Stimulated activated CD4-positive, alpha-beta T cell treated with anti-CD3 and anti-CD28 coated beads, Interleukin-15, amount 100 ng/mL, for 1 hour (primary cell): ENCODE data around the gene SETBP1.

Experiments
- DNase-seq, 2 donors: peaks; one replicate each; pipeline ENCODE4 v3.0.0-alpha.2; 2020; ENCODE audit warnings: low read depth in 1 of 2, low spot score in 1 of 2

The SETBP1 gene

GRCh38 chr18:44859751-44860439 lies 179.2 kb downstream of the SETBP1 start:
- DNase-seq: no peak

DNA sequence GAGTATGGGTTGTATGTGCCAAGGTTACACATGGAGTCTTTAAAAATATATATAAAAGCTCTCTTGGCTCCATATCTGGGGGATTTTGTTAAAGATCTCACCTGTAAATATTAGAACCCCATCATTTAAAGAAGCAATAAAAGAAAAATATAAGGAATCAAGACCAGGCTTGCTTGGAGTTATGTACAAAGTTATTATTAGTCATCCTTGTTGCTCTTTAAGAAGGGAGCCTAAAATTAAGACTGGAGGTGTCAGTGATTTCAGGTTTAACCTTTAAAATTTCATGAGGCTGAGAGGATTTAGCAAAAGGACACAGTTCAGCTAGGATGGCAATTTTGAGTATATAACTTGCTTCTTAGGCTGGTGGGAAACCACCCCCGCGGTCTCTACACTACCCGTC lies 181.4 kb downstream of the SETBP1 start:
- DNase-seq: no peak

- no peak for DNase-seq
Measured at GRCh38 chr18:44866103-44866502, 185.4 kb downstream of the SETBP1 start.

GRCh38 chr18:44869533-44869932 lies 188.8 kb downstream of the SETBP1 start:
- DNase-seq: no peak

- DNase-seq: no peak
Measured at GRCh38 chr18:44870631-44871502, 190.2 kb downstream of the SETBP1 start.

DNA sequence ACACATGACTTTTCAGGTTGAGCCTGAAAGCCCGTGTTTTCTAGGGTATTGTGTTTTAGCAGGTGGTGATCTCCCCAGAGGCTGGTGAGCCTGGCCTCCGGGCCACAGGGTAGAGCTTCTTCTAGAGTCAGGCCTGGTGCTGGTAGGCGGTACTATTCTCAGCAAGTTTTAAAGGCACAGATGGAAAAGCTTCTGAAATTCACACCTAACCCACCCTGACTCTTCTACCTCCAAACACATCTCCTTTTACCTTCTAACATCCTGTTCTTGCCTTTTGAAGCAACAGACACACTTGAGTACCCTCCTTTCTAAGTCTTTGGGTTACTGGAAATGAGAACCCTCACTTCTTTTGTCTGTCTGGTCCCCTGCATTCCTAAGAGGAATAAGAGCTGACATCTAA lies 191.1 kb downstream of the SETBP1 start:
- no peak for DNase-seq

DNA sequence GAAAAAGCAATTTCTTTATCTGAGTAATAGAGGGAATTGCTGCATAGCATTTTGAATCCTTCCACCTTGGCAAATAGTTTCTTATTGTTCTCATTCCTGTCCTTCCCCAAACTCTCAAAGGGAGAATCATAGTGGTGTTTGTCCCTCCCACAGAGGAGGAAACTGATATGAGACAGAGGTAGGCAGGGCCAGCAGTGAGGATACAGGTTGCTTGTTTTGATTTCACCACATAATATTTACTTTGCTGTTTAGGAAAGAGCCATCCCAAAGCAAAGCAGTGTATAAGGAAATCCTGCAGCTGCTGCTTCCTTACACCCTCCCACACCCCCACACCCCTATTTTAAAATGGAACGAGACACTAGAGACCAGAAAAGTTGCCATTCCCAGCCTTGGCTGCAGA lies 195.3 kb downstream of the SETBP1 start:
- no peak for DNase-seq

GRCh38 chr18:44876755-44877154 lies 196.1 kb downstream of the SETBP1 start:
- no peak for DNase-seq

GRCh38 chr18:44878335-44878734 lies 197.6 kb downstream of the SETBP1 start:
- DNase-seq: no peak

DNA sequence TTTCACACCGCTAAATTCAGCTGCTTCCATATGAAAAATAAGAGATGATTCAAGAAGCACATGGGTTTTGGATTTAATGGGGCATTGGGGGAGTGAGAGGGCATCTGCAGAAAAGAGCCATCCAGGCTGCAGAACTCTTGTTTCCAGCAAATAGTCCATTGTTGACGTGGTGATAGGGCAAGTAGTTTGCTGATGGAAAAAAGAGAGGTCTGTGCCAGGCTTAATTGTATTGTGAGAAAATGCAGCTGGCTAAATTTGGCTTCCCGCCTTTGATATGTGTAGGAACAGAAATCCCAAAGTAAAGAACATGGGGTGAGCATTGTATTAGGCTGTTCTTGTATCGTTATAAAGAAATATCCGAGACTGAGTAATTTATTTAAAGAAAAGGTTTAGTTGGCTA lies 199.5 kb downstream of the SETBP1 start:
- no peak for DNase-seq

DNA sequence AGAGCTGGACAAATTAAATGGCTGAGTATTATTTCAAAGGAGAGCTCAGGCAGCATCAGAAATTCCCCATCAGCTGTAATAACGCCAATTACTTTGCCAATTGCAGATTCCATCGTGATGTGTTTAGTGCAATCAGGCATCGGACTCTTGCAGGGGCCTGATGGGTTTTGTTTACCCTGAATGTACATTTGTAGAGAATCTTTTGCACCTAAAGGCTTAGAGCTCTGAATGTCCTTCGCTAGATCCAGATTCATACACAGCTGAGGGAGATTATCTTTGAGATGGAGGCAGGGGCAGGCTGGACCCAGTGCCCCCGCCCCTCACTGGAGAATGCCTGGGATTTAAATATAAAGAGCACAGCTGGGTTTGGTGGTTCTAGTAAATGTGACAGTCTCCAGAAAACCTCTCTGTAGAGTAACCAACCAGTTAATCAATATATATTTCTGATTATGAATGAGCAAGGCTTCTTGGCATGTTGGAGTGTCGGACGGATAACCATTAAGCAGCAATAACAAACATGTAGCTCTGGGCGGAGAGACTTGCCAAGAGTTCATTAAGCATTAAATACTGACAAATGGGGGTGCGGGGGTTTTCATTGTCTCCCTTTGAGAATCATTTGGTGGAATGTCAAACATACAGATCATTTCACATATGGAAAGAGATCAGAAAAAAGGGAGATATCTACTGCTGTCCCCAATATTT lies 200.9 kb downstream of the SETBP1 start:
- no peak for DNase-seq

GRCh38 chr18:44882163-44882868 lies 201.6 kb downstream of the SETBP1 start:
- DNase-seq: no peak

DNA sequence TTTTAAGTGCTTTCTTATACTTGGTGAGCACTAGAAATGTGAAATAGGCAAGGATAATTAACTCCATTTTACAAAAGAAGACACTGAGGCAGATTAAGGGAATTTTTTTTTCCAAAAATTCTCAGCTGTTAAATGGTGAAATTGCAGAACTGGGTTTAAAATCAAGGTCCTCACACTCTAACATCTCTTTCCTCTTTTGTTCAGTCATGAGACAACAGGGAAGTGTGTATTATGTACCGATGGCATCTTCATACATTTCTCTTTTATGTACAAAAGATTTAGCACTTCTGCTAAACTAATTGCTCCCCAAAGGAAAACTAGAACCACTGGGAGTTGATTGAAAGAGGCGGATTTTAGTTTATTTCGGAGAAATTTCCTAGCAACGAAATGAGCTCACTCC lies 203.0 kb downstream of the SETBP1 start:
- no peak for DNase-seq

- DNase-seq: no peak
Measured at GRCh38 chr18:44884431-44884830, 203.7 kb downstream of the SETBP1 start.

DNA sequence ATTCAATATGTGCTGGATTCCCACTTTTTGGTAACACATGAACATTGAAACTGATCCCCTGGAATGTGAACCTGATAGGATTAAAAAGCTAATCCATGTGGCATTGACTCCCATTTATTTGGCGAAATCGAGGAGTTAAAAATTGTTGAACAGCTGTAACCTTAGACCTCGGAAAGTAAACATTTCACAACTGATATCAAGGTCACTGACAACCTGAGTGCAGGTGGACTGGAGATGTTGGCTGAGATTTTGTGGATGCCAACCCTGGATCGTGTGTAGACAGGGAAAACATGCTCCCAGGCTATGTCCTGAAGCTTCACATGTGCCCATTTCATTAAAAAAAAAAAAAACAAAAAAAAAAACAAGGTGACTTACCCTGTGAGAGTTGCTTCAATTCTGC lies 204.8 kb downstream of the SETBP1 start:
- DNase-seq: no peak

DNA sequence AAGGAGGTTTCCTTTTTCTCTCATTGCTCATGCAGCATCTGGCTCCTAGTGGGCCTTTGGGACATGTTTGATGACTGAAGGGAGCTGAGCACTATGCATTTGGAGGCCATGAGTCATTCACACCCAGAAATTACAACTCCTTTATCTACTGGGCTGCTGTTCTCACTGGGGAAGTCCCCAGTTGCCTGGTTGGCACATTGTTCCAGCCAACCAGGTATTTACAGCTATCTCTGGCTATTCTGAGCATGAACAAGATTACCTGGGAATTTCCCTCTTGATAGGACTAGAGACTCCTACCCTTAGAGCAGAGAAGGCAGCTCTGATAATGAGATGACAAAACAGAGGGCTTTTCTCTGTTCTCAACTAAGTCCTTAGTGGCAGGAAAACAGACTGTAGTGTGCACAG lies 206.5 kb downstream of the SETBP1 start:
- peak in 1 of 2 donors; percentile 23 for DNase-seq

DNA sequence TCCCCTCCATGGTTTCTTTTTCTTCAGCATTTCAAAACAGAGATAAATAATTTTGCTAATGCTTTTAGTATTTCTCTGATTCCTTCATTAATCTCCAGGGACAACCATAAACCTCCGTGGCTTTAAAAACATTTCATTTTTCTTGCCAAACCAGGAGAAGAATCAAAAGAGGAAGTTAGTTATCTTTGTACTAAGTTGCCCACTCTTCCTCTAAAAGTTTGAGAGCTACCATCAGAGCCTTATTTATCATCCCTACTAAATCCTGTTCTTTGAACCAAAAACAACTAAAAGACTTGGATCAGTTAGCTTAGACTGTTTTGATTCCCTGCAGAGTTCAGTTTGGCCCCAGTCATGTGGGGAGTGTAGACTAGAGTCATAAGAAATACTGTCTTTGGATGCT lies 208.4 kb downstream of the SETBP1 start:
- no peak for DNase-seq

GRCh38 chr18:44893045-44893706 lies 212.5 kb downstream of the SETBP1 start:
- DNase-seq: no peak

GRCh38 chr18:44893966-44894365 lies 213.3 kb downstream of the SETBP1 start:
- DNase-seq: no peak

- no peak for DNase-seq
Measured at GRCh38 chr18:44895176-44895798, 214.6 kb downstream of the SETBP1 start.
